GM12878 (cell line): Measurements from ENCODE around the gene TRIOBP. TPM values are rescaled to one million over a fixed set of nuclear protein-coding genes. Genes with fewer than 3 reads are reported as not detected.

ENCODE experiments used
- ATF3 ChIP-seq: IDR thresholded peaks from 2 replicates; pipeline ENCODE4 v1.6.1; 2011; ENCODE audit warnings: low read depth, mild to moderate bottlenecking, low read length, moderate library complexity, borderline replicate concordance; ENCODE audit errors: extremely low read depth
- BACH1 ChIP-seq: fragments of 450-650 bp; IDR thresholded peaks from 2 replicates; pipeline ENCODE4 v1.6.1; 2017; ENCODE audit warnings: mild to moderate bottlenecking, borderline replicate concordance
- EZH2 ChIP-seq: IDR thresholded peaks from 2 replicates; pipeline ENCODE4 v1.6.1; 2012; ENCODE audit warnings: low read depth, mild to moderate bottlenecking, control low read depth, inconsistent platforms, low read length, borderline replicate concordance; ENCODE audit not compliant: control insufficient read depth
- FOXK2 ChIP-seq: fragments of 450-650 bp; IDR thresholded peaks from 2 replicates; pipeline ENCODE4 v1.6.1; 2017; ENCODE audit warnings: mild to moderate bottlenecking, moderate library complexity
- FOXM1 ChIP-seq: IDR thresholded peaks from 2 replicates; pipeline ENCODE4 v1.6.1; 2012; ENCODE audit warnings: low read depth, mild to moderate bottlenecking, inconsistent platforms, low read length, moderate library complexity
- HDAC6 ChIP-seq: fragments of 200-600 bp; sonication (generic); IDR thresholded peaks from one replicate; pipeline ENCODE4 v1.8.0; 2017; ENCODE audit warnings: antibody characterized with exemption; ENCODE audit not compliant: unreplicated experiment
- HDGF ChIP-seq: fragments of 450-650 bp; IDR thresholded peaks from 2 replicates; pipeline ENCODE4 v1.6.1; 2016; ENCODE audit warnings: antibody characterized with exemption
- IRF5 ChIP-seq: fragments of 450-650 bp; IDR thresholded peaks from 2 replicates; pipeline ENCODE4 v1.6.1; 2017; ENCODE audit warnings: borderline replicate concordance
- JUNB ChIP-seq: IDR thresholded peaks from 2 replicates; pipeline ENCODE4 v1.6.1; 2016; ENCODE audit warnings: antibody characterized with exemption, mild to moderate bottlenecking
- MLLT1 ChIP-seq: fragments of 450-650 bp; IDR thresholded peaks from 2 replicates; pipeline ENCODE4 v1.6.1; 2016; ENCODE audit warnings: mild to moderate bottlenecking
- POU2F2 ChIP-seq: IDR thresholded peaks from 3 replicates; pipeline ENCODE4 v1.6.1; 2011; ENCODE audit warnings: low read depth, mild to moderate bottlenecking, low read length, borderline replicate concordance
- RELB ChIP-seq: fragments of 450-650 bp; IDR thresholded peaks from 2 replicates; pipeline ENCODE4 v1.6.1; 2017; ENCODE audit warnings: low read depth, mild to moderate bottlenecking, moderate library complexity
- RUNX3 ChIP-seq: IDR thresholded peaks from 2 replicates; pipeline ENCODE4 v1.6.1; 2012; ENCODE audit warnings: low read length, inconsistent platforms
- SIN3A ChIP-seq: IDR thresholded peaks from 2 replicates; pipeline ENCODE4 v1.6.1; 2012; ENCODE audit warnings: low read depth, low read length, improper control_type of control experiment
- TCF12 ChIP-seq: IDR thresholded peaks from 2 replicates; pipeline ENCODE4 v1.6.1; 2011; ENCODE audit warnings: low read depth, mild to moderate bottlenecking, low read length
- ZBTB40 ChIP-seq: fragments of 450-650 bp; IDR thresholded peaks from 2 replicates; pipeline ENCODE4 v1.6.1; 2016; ENCODE audit warnings: mild to moderate bottlenecking, moderate library complexity, borderline replicate concordance
- ZZZ3 ChIP-seq: IDR thresholded peaks from 2 replicates; pipeline ENCODE4 v1.6.1; 2011; ENCODE audit warnings: low read depth; ENCODE audit not compliant: control insufficient read depth, insufficient read length
- polyA plus RNA-seq, 11 experiments: library from polyadenylated mRNA; depleted of rRNA in 4 of 11; unstranded in 6 of 11; stranded (reverse) in 5 of 11; fragments of >200 nt; fragmentation: Nextera tagmentation in 4 of 11; fragmentation: Illumina TruSeq in 1 of 11; extraction: Ambion mirVana in 4 of 11; extraction: Trizol in 1 of 11; gene quantifications; 1 replicate in 1 of 11; 2 replicates in 10 of 11; pipeline versions ENCODE4 v1.2.1 to v1.2.3, GENCODE V29; 2011 to 2016; ENCODE audit warnings: inconsistent platforms in 2 of 11, missing spikeins in 2 of 11, low read depth in 1 of 11
- total RNA-seq, 4 experiments: library from RNA; depleted of rRNA in 3 of 4; stranded (reverse); fragments of >200 nt in 3 of 4; fragmentation: Illumina TruSeq in 1 of 4; extraction: Trizol in 1 of 4; gene quantifications; 2 replicates each; pipeline versions ENCODE4 v1.2.1 to v1.2.3, GENCODE V29; 2013 to 2021

Gene TRIOBP
- total and polyA plus RNA-seq, 10 of the 15 experiments (the other 5 are each of a cell fraction or from before 2014, with no cell fraction given): 0.21 to 23.6 (median 11.9) TPM

- TF ChIP-seq IRF5 (no peak), FOXM1 (no peak), HDGF (peak; percentile 69; the same call in 1 of the 2 replicates), EZH2 (no peak), RELB (peak; percentile 39; the same call in 1 of the 2 replicates), RUNX3 (peak; percentile 37; the same call in 1 of the 2 replicates), SIN3A (no peak), ZZZ3 (no peak), JUNB (no peak), BACH1 (peak; percentile 44; the same call in 1 of the 2 replicates), TCF12 (peak; percentile 87), ATF3 (no peak), ZBTB40 (no peak), HDAC6 (no peak), FOXK2 (no peak), MLLT1 (0 out of 2 replicates have a peak, but pooled peaks have one; percentile 61), POU2F2 (peak; percentile 28; the same call in 1 of the 3 replicates)
These were observed 19.9 kb upstream of the TRIOBP start (continued) for GRCh38 chr22:37676736-37677492.
